Measurements from ENCODE around the gene NUP210.
"Not testable (repeated sequence)": the region's sequence is repeated elsewhere in the genome, so short reads cannot be mapped to it uniquely, and the experiment has no call there.

Gene NUP210

DNA sequence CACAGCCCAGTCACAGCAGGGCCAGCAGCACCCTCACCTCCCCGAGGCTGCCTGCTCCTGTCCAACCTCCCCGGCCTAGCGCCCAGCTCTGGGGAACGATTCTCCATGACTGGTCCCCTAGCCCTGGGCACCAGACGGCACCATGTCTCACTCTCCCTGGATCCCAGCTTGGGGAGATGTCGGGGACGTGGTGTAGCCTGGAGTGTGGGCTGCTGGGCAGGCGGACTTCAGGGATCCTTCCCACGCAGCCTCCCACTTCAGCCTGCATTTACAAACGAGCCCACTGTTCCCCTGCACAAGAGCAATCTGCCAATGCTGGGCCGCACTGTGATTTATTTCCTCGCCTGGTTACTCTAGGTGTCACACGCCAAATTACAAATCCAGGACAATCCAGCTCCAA is 31.3 kb downstream of the NUP210 start:
- DNase-seq, result no peak
- intact Hi-C loops (cut with DNase I), result no loop called here

DNA sequence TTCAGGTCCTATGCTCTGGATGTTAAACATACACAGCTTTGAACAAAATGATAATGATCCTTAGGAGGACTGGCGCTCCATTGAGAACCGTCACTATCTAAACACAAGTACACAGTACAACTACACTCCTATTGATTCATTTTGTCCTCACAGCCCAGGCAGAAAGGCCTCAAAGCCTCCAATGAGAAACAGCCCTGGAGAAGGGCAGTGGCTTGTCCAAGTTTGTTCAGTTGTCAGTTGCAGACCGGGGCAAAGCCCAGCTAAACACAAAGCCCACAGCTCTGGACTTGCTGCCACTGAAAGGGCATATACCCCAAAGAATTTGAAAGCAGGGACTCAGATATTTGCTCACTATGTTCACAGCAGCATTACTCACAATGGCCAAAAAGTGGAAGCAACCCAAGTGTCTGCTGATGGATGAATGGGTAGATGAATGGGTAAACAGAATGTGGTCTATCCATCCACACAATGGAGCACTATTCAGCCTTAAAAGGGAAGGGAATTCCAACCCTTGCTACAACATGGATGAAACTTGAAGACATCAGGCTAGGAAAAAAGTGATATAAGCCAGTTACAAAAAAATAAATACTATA is 34.7 kb downstream of the NUP210 start:
- peak in 18 of 42 donors; percentile 14 to 73 (median 40) for DNase-seq
- intact Hi-C loops (cut with DNase I), result no loop called here

DNA sequence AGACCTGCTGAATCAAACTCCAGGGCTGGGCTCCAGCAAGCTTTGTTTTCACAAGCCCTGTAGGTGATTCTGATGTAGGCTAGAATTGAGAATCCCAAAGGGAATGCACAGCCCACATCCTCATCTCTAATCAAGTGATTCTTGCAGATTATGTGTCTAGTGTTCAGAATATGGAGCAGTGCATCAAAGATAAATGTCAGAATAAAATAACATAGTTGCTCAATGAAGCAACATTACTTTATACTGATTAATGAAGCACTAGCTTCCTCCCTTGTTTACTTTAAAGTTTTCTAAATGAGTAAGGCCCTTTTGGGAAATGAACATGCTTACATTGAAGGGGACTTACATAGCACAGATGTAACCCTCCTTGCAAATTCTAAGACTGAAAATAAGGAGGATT is 39.2 kb downstream of the NUP210 start:
- DNase-seq, result peak in 5 of 42 donors; percentile 28 to 51 (median 35)
- intact Hi-C loops (cut with DNase I), result no loop called here

DNA sequence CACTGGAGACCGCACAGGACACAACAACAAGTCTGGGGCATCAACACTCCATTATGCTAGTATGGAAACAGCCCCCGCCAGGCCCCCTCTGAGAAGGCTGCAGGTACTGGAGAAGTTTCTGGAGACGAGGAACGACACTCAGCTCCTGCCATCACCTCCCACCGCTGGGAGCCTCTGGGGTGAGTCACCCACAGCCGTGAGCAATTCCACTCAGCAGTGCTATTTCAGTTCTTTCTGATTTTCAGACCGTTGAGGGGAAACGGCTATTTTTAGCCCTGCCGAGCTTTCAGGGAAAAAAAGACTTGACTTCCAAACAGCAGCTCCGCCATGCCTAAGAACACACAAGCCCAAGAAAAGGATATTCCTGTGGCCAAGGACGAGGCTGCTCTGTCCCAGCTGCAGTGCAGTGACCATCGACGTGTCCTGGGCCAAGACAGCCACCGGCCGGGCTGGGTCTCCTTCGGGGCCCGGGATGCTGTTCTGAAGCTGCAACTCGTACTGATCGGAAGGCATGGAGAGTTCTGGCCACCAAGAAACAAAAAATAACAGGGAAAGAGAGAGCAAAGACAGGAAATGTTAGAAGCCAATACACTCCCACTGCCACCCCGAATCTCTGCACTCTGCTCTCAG is 40.8 kb downstream of the NUP210 start:
- intact Hi-C loops (cut with DNase I), result no loop called here
- DNase-seq, result peak; percentile 42 to 95 (median 79)

DNA sequence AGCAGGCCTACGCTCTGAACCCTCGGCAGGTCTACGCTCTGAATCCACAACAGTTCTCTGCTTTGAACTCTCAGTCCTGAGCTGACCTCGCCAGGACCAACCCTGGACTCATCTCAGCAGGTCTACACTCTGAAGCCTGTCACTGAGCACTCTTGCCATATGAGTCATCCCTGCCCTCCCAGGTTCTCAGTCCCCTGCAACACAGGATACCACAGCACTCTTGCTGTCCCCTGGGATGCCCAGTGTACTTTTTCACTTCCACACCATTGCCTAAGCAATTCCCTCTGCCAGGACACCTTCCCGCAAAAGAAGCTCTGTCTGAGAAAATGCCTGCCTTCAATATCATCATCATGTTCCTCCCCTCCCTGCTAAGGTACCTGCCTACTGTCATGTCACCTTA is 42.0 kb downstream of the NUP210 start:
- intact Hi-C loops (cut with DNase I), result no loop called here
- DNase-seq, result no peak

GRCh38 chr3:13377741-13378140 is 42.4 kb downstream of the NUP210 start:
- intact Hi-C loops (cut with DNase I); DNase-seq: not testable (repeated sequence)

- DNase-seq, result no peak
- intact Hi-C loops (cut with DNase I), result no loop called here
These were observed 43.1 kb downstream of the NUP210 start for GRCh38 chr3:13377021-13377420.

DNA sequence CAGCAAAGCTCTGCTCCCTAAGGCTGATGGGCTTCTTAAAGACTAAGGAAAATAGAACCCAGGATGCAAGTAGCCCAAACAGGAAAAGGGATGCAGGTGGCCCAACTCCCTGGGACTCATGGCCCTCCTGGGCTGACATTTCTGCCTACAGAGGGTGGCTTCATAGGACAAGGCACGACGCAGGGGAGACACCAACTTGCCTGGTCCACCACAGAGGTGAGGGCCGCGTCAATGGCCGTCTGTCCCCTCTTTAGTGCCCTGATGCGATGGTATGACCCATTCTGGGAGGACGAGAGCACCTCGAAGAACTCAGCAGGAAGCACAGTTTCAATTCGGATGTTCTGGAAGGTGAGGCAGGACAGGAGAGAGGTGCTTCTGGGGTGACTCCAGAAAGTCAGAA is 44.0 kb downstream of the NUP210 start:
- intact Hi-C loops (cut with DNase I), result no loop called here
- no peak for DNase-seq

DNA sequence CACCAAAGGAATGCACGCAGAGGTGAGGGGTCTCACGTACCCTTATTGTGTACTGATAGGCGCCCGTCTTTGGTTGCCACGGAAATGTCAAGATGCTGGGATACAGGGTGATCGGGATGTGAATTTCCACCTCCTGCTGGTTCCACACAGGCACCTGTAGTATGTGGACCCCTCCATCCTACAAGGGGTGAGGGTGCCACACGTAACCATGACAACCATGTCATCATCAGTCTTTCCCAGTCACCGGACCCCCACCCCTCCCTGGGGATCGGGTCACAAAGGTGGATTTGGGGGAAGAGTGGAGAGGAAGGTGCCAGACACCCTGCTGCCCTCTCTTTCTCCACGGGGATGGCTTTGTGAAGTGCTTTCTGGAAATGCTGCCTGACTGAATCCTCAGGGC is 44.7 kb downstream of the NUP210 start:
- intact Hi-C loops (cut with DNase I), result no loop called here
- no peak for DNase-seq

- intact Hi-C loops (cut with DNase I), result no loop called here
- no peak for DNase-seq
These were observed 46.0 kb downstream of the NUP210 start for GRCh38 chr3:13373975-13374586.

- DNase-seq, result no peak
- intact Hi-C loops (cut with DNase I), result no loop called here
These were observed 47.5 kb downstream of the NUP210 start for GRCh38 chr3:13372656-13373055.

DNA sequence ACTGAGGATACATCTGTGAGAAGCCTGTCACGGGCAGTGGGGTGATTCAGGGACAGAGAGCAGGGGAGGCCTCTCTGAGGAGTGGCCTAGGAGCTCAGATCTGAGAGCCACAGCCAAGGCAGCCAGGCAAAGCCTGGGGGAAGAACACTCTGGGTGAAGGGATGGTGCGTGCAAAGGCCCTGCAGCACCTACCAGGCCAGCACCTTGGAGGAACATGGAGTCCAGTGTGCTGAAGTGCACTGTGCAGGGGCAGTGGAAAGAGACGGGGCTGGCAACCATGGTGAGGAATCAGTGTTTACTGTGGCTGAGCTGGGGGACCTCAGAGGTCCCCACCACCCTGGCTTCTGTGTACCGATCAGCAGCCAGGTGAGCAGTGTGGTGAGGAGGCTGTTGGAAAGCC is 48.0 kb downstream of the NUP210 start:
- intact Hi-C loops (cut with DNase I), result no loop called here
- no peak for DNase-seq

GRCh38 chr3:13371100-13372075 is 48.7 kb downstream of the NUP210 start:
- intact Hi-C loops (cut with DNase I), result no loop called here
- no peak for DNase-seq

DNA sequence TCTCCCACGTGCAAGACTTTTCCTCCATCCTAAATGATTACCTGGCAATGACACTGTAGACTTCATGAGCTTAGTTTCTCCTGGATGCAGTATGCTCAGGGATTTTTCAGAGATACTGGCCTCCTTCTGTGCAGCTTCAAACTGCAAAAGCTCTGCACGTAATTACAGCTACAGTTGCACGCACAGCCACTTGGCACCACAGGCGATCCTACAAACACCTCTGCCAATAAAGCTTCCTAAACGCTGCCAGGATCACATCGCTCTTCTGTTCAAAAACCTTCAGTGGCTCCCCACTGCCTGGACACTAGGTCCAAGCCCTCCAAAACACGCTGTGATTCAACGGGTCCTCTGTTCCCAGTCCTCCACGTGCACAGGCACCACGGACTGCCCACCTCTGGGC is 49.5 kb downstream of the NUP210 start:
- intact Hi-C loops (cut with DNase I), result no loop called here
- DNase-seq, result peak in 1 of 42 donors; percentile 15

GRCh38 chr3:13370055-13370454 is 50.1 kb downstream of the NUP210 start:
- intact Hi-C loops (cut with DNase I), result no loop called here
- no peak for DNase-seq

- intact Hi-C loops (cut with DNase I), result no loop called here
- no peak for DNase-seq
These were observed 51.3 kb downstream of the NUP210 start for GRCh38 chr3:13368834-13369233.

GRCh38 chr3:13367728-13368127 is 52.4 kb downstream of the NUP210 start:
- no peak for DNase-seq
- intact Hi-C loops (cut with DNase I), result no loop called here

GRCh38 chr3:13365390-13366379 is 54.4 kb downstream of the NUP210 start:
- no peak for DNase-seq
- intact Hi-C loops (cut with DNase I), result no loop called here

Measured in head of caudate nucleus (tissue), 42 donors.